Progenitor cell of endocrine pancreas (in vitro differentiated cells): Measurements from ENCODE around the gene CA9. TPM values are rescaled to one million over a fixed set of nuclear protein-coding genes. Genes with fewer than 3 reads are reported as not detected.

Source experiments
- DNase-seq: peaks from one replicate; pipeline ENCODE4 v3.0.0; 2021; ENCODE audit warnings: low spot score; ENCODE audit not compliant: unreplicated experiment
- H3K27ac Mint-ChIP-seq: 2 replicates; pipeline ENCODE4 v1.8.0; 2021; ENCODE audit warnings: mild to moderate bottlenecking, moderate library complexity, mixed read lengths
- H3K27me3 Mint-ChIP-seq: 2 replicates; pipeline ENCODE4 v1.8.0; 2021; ENCODE audit warnings: mixed read lengths
- H3K36me3 Mint-ChIP-seq: 2 replicates; pipeline ENCODE4 v1.8.0; 2022; ENCODE audit warnings: mixed read lengths; ENCODE audit not compliant: insufficient read depth
- H3K4me1 Mint-ChIP-seq: 2 replicates; pipeline ENCODE4 v1.8.0; 2021; ENCODE audit warnings: low read depth, mixed read lengths
- H3K4me3 Mint-ChIP-seq: 2 replicates; pipeline ENCODE4 v1.8.0; 2021; ENCODE audit warnings: low read depth, mild to moderate bottlenecking, moderate library complexity, mixed read lengths
- H3K9me3 Mint-ChIP-seq: 2 replicates; pipeline ENCODE4 v1.8.0; 2021; ENCODE audit warnings: low read depth, mixed read lengths
- total RNA-seq: library from RNA; stranded (reverse); gene quantifications from 2 replicates; pipeline ENCODE4 v1.2.1, GENCODE V29; 2021
- TF ChIP-seq, protein P1 (sequence below): fragments of 200-600 bp; sonication (generic); IDR thresholded peaks from one replicate; pipeline ENCODE4 v1.5.0; 2021; ENCODE audit warnings: antibody characterized with exemption, mild to moderate bottlenecking; ENCODE audit not compliant: unreplicated experiment

Gene CA9
- total RNA-seq, 1 donor from 2014 or later, result 0.31 TPM

- H3K4me1 Mint-ChIP-seq, result peaks cover 15% of the 10 kb centered on the region
- TF ChIP-seq, protein P1, sequence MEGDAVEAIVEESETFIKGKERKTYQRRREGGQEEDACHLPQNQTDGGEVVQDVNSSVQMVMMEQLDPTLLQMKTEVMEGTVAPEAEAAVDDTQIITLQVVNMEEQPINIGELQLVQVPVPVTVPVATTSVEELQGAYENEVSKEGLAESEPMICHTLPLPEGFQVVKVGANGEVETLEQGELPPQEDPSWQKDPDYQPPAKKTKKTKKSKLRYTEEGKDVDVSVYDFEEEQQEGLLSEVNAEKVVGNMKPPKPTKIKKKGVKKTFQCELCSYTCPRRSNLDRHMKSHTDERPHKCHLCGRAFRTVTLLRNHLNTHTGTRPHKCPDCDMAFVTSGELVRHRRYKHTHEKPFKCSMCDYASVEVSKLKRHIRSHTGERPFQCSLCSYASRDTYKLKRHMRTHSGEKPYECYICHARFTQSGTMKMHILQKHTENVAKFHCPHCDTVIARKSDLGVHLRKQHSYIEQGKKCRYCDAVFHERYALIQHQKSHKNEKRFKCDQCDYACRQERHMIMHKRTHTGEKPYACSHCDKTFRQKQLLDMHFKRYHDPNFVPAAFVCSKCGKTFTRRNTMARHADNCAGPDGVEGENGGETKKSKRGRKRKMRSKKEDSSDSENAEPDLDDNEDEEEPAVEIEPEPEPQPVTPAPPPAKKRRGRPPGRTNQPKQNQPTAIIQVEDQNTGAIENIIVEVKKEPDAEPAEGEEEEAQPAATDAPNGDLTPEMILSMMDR, result no peak
- H3K4me3 Mint-ChIP-seq, result no peak overlapping the region
- DNase-seq, result no peak
- peaks cover 4% of the 10 kb centered on the region for H3K27me3 Mint-ChIP-seq
- H3K27ac Mint-ChIP-seq, result no peak overlapping the region
- H3K9me3 Mint-ChIP-seq, result no peaks in the 10 kb centered on the region
- H3K36me3 Mint-ChIP-seq, result peaks cover 9% of the 10 kb centered on the region
These were observed 12.7 kb upstream of the CA9 start for GRCh38 chr9:35660966-35661415.

DNA sequence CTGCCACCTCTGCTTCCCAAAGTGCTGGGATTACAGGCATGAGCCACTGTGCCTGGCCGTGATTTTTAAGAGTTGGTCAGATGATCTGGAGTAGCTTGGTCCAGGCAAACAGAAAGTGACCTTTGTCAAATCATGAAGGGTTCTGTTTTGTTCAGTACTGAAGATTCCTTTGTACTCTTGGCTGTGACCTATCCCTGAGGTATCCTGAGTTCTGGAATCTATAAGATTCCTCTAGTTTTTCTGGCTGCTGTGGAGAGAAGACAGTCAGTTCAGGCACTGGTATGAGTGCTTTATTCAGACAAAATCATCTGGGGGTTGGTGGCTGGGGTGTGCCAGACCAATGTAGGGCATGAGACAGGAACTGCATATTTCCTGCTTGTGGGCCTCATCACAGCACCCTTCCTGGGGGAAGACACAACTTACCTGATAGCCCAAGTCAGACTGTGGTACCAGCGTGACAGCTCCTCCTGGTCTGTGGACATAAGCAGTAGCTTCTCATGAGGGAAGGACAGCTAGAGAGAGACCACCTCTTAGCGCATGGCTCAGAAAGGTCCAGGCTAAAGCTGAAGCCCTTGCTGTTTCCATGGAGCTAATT, 11.9 kb upstream of the CA9 start:
- H3K36me3 Mint-ChIP-seq, result peaks cover 9% of the 10 kb centered on the region
- H3K27ac Mint-ChIP-seq, result peak overlapping the region; percentile 35
- no peaks in the 10 kb centered on the region for H3K9me3 Mint-ChIP-seq
- no peak for DNase-seq
- H3K4me3 Mint-ChIP-seq, result no peak overlapping the region
- no peaks in the 10 kb centered on the region for H3K27me3 Mint-ChIP-seq
- TF ChIP-seq, protein P1, result no peak
- H3K4me1 Mint-ChIP-seq, result peaks cover 14% of the 10 kb centered on the region

- TF ChIP-seq, protein P1, result no peak
- H3K4me3 Mint-ChIP-seq, result no peak overlapping the region
- H3K27me3 Mint-ChIP-seq, result no peaks in the 10 kb centered on the region
- DNase-seq, result no peak
- H3K36me3 Mint-ChIP-seq, result peaks cover 9% of the 10 kb centered on the region
- peaks cover 11% of the 10 kb centered on the region for H3K4me1 Mint-ChIP-seq
- no peak overlapping the region for H3K27ac Mint-ChIP-seq
- no peaks in the 10 kb centered on the region for H3K9me3 Mint-ChIP-seq
These were observed 11.3 kb upstream of the CA9 start for GRCh38 chr9:35662437-35662836.

GRCh38 chr9:35664531-35665470, 8.9 kb upstream of the CA9 start, which contains the start of gene ARHGEF39:
Gene ARHGEF39 (minus strand): TSS chr9:35665195. CDS start chr9:35665169, 26 bp downstream.
- peak; percentile 79 for DNase-seq
- TF ChIP-seq, protein P1, result peak; percentile 54
- Mint-ChIP-seq H3K4me3 (peak within 1 kb of the TSS; percentile 81), H3K27me3 (no peaks in the 10 kb centered on the region), H3K36me3 (peaks cover 7% of the 10 kb centered on the region), H3K27ac (no peak within 1 kb of the TSS), H3K4me1 (peaks cover 6% of the 10 kb centered on the region), H3K9me3 (no peaks in the 10 kb centered on the region)

DNA sequence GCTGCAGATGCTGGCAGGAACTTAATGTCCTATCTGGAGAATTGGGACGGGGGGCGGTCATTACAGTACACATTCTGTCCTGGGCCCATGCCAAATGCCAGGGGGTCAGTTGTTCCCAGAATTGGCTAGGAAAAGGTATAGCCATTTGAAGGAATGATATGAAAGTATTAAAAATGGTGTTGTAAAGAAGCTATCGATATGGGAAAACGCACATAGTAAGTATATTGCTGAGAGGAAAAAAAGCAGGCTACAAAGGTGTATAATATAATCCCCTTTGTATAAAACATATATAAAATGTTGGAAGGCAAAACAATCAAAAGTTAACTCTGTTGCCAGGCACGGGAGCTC, 8.3 kb upstream of the CA9 start:
- Mint-ChIP-seq H3K4me1 (peaks cover 6% of the 10 kb centered on the region), H3K9me3 (no peaks in the 10 kb centered on the region)
- TF ChIP-seq, protein P1, result no peak

More for the DNA sequence above, 8.3 kb upstream of the CA9 start:
- H3K27ac Mint-ChIP-seq, result no peak overlapping the region
- H3K27me3 Mint-ChIP-seq, result no peaks in the 10 kb centered on the region
- no peak for DNase-seq
- peak overlapping the region; percentile 81 for H3K4me3 Mint-ChIP-seq
- H3K36me3 Mint-ChIP-seq, result peaks cover 6% of the 10 kb centered on the region
